HG03066 (cell line): ENCODE measurements around the gene STOML3.

Source experiments
- ATAC-seq: cut with Tn5 transposase; IDR thresholded peaks from one replicate; pipeline ENCODE4 v1.9.1; 2021; ENCODE audit warnings: low read depth; ENCODE audit not compliant: unreplicated experiment

Gene STOML3

GRCh38 chr13:38993381-38993780, 2.8 kb upstream of the STOML3 start:
- ATAC-seq, result no peak

- no peak for ATAC-seq
These were observed 9.5 kb downstream of the STOML3 start for GRCh38 chr13:38981096-38981495.

- no peak for ATAC-seq
These were observed 9.9 kb downstream of the STOML3 start for GRCh38 chr13:38980750-38981078.

- no peak for ATAC-seq
These were observed 10.5 kb downstream of the STOML3 start for GRCh38 chr13:38979891-38980749.

- no peak for ATAC-seq
These were observed 20.1 kb downstream of the STOML3 start for GRCh38 chr13:38970380-38971051.

GRCh38 chr13:38969187-38969586, 21.4 kb downstream of the STOML3 start:
- ATAC-seq, result no peak

- ATAC-seq, result no peak
These were observed 23.2 kb downstream of the STOML3 start for GRCh38 chr13:38967446-38967845.

GRCh38 chr13:38965281-38965680, 25.4 kb downstream of the STOML3 start:
- no peak for ATAC-seq

GRCh38 chr13:38960175-38960574, 30.5 kb downstream of the STOML3 start:
- no peak for ATAC-seq

GRCh38 chr13:38957794-38958592, 32.6 kb downstream of the STOML3 start:
- no peak for ATAC-seq

GRCh38 chr13:38954844-38955243, 35.8 kb downstream of the STOML3 start:
- no peak for ATAC-seq

GRCh38 chr13:38954291-38954690, 36.3 kb downstream of the STOML3 start:
- ATAC-seq, result no peak

- no peak for ATAC-seq
These were observed 37.8 kb downstream of the STOML3 start for GRCh38 chr13:38952827-38953226.

- ATAC-seq, result no peak
These were observed 38.9 kb downstream of the STOML3 start for GRCh38 chr13:38951525-38952313.

- ATAC-seq, result no peak
These were observed 39.6 kb downstream of the STOML3 start for GRCh38 chr13:38950987-38951386.

GRCh38 chr13:38947054-38947453, 43.6 kb downstream of the STOML3 start:
- no peak for ATAC-seq

GRCh38 chr13:38944219-38944618, 46.4 kb downstream of the STOML3 start:
- ATAC-seq, result no peak

GRCh38 chr13:38943231-38943630, 47.4 kb downstream of the STOML3 start:
- no peak for ATAC-seq

- no peak for ATAC-seq
These were observed 49.2 kb downstream of the STOML3 start for GRCh38 chr13:38941353-38941945.

GRCh38 chr13:38933786-38934185, 56.8 kb downstream of the STOML3 start:
- no peak for ATAC-seq
